HG03159 (cell line): Measurements from ENCODE around the gene MARCHF2.
"Not testable (repeated sequence)": the region's sequence is repeated elsewhere in the genome, so short reads cannot be mapped to it uniquely, and the experiment has no call there.

ENCODE experiments used
- ATAC-seq: cut with Tn5 transposase; IDR thresholded peaks from one replicate; pipeline ENCODE4 v1.9.1; 2021; ENCODE audit warnings: mild to moderate bottlenecking, moderate library complexity; ENCODE audit not compliant: unreplicated experiment

The MARCHF2 gene

GRCh38 chr19:8404391-8405151 lies 8.5 kb upstream of the MARCHF2 start:
- ATAC-seq, result no peak

GRCh38 chr19:8410718-8411117 lies 2.4 kb upstream of the MARCHF2 start:
- not testable (repeated sequence) for ATAC-seq

- ATAC-seq, result no peak
Observed at GRCh38 chr19:8413629-8413995, 507 bp downstream of the MARCHF2 start.

GRCh38 chr19:8416796-8417195 lies 3.7 kb downstream of the MARCHF2 start:
- no peak for ATAC-seq

- no peak for ATAC-seq
Observed at GRCh38 chr19:8421484-8422461, 8.7 kb downstream of the MARCHF2 start.

GRCh38 chr19:8423817-8424223 lies 10.7 kb downstream of the MARCHF2 start:
- no peak for ATAC-seq

- ATAC-seq, result not testable (repeated sequence)
Observed at GRCh38 chr19:8425331-8425730, 12.2 kb downstream of the MARCHF2 start.

GRCh38 chr19:8426283-8426682 lies 13.2 kb downstream of the MARCHF2 start:
- ATAC-seq, result no peak

- ATAC-seq, result no peak
Observed at GRCh38 chr19:8429044-8429443, 15.9 kb downstream of the MARCHF2 start.

GRCh38 chr19:8429826-8430225 lies 16.7 kb downstream of the MARCHF2 start:
- no peak for ATAC-seq

- ATAC-seq, result no peak
Observed at GRCh38 chr19:8430650-8431049, 17.5 kb downstream of the MARCHF2 start.

- no peak for ATAC-seq
Observed at GRCh38 chr19:8438236-8438635, 25.1 kb downstream of the MARCHF2 start.

GRCh38 chr19:8441725-8442544 lies 28.8 kb downstream of the MARCHF2 start:
- ATAC-seq, result no peak

GRCh38 chr19:8444140-8444676 lies 31.1 kb downstream of the MARCHF2 start:
- not testable (repeated sequence) for ATAC-seq

- peak; percentile 86 for ATAC-seq
Observed at GRCh38 chr19:8444677-8445487, 31.8 kb downstream of the MARCHF2 start, which contains the start of gene HNRNPM. Gene HNRNPM (plus strand): TSS chr19:8444975. CDS start chr19:8444999, 24 bp downstream.

- peak; percentile 32 for ATAC-seq
Observed at GRCh38 chr19:8445488-8446001, 32.4 kb downstream of the MARCHF2 start.

- ATAC-seq, result no peak
Observed at GRCh38 chr19:8446061-8446709, 33.1 kb downstream of the MARCHF2 start.

GRCh38 chr19:8449830-8450229 lies 36.7 kb downstream of the MARCHF2 start:
- ATAC-seq, result no peak

GRCh38 chr19:8451377-8451776 lies 38.3 kb downstream of the MARCHF2 start:
- ATAC-seq, result no peak
